Measurements from ENCODE around the gene MACROH2A2.

DNA sequence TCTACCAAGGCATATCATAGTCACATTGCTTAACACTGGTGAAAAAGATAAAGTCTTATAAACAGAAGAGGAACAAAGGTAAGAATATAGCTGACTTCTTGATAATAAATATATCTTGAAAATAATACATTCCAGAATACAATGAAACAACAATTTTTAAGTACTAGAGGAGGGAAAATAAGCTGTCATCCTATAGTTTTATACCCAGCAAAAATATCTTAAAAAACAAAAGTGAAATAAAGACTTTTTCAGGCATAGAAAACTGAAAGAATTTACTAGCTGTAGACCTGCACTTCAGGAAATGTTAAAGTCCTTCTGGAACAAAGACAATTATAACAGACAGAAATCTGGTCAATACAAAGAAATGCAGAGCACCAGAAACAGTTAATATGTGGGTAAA, 21.4 kb upstream of the MACROH2A2 start:
- TF ChIP-seq, protein P1, sequence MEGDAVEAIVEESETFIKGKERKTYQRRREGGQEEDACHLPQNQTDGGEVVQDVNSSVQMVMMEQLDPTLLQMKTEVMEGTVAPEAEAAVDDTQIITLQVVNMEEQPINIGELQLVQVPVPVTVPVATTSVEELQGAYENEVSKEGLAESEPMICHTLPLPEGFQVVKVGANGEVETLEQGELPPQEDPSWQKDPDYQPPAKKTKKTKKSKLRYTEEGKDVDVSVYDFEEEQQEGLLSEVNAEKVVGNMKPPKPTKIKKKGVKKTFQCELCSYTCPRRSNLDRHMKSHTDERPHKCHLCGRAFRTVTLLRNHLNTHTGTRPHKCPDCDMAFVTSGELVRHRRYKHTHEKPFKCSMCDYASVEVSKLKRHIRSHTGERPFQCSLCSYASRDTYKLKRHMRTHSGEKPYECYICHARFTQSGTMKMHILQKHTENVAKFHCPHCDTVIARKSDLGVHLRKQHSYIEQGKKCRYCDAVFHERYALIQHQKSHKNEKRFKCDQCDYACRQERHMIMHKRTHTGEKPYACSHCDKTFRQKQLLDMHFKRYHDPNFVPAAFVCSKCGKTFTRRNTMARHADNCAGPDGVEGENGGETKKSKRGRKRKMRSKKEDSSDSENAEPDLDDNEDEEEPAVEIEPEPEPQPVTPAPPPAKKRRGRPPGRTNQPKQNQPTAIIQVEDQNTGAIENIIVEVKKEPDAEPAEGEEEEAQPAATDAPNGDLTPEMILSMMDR (IDR thresholded peaks at IDR 0.05): no peak
- no peak for TF ChIP-seq EZH2 (IDR thresholded peaks at IDR 0.05; ENCODE audit: borderline replicate concordance, insufficient read depth, low read depth, low read length, poor library complexity, severe bottlenecking)
